T-helper 9 cell (primary cell): ENCODE data around the gene MYO1E.

Source experiments
- DNase-seq: peaks from one replicate; pipeline ENCODE4 v3.0.0-alpha.2; 2020

MYO1E gene

DNA sequence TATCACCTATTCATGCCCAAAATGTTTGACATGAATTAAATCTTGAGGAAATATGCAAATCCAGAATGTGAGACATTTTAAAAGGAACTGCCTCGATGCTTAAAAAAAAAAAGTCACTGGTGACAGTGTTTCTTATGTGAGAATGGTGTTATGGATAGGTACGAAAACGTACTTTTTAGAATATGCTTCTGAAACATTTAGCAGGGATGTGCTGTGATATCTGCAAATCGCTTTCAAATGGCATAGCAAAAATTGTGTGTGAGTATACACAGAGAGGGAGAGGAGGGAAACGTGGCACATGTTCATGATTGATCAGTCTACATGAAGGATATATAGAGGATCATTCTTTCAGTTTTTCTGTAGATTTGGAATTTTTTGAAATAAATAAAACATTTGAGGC lies 251.7 kb downstream of the MYO1E start:
- no peak for DNase-seq

DNA sequence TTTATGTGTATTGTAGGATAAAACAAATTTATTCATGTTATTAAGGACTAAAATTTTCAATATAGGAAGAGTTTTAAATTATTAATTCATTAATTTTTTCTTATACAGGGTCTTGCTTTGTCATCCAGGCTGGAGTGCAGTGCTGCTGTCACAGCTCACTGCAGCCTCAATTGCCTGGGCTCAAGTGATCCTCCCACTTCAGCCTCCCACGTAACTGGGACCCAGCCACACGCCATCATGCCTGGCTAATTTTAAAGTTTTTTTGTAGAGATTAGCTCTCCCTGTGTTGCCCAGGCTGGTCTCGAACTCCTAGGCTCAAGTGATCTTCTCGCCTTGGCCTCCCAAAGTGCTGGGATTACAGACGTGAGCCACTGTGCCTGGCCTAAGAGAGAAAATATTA lies 253.0 kb downstream of the MYO1E start:
- DNase-seq = no peak

DNA sequence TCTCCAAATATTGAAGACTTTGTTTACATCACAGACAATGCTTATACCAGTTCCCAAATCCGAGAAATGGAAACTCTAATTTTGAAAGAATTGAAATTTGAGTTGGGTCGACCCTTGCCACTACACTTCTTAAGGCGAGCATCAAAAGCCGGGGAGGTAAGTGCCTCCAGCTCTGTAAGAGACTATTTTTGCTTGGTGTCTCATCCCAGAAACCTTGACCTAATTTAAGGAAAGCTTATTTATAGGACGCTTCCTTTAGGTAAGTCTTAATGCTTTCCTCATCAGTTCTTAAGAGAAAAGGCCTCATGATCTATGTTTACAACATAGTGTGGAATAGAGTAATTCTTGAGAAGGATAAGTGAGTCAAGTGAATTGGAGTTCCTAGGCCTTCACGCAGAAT lies 255.9 kb downstream of the MYO1E start:
- no peak for DNase-seq

DNA sequence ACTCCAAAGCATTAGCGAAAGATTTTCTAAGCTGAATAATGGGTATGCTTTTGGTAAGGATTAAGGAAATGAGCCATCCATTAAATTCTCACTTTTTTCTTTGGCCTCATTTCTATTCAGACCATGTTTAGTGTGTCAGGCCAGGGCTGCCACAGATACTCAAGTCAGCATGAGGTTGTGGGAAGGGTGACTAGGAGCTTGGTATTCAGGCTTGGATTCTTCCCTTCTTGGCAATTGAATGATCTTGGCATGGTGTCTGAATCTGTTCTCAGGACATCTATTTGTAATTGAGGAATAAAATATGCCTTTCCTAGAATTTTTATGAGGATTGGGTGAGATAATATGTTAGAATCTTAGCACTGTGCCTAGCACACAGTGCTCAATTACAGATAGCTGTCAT lies 256.5 kb downstream of the MYO1E start:
- no peak for DNase-seq

DNA sequence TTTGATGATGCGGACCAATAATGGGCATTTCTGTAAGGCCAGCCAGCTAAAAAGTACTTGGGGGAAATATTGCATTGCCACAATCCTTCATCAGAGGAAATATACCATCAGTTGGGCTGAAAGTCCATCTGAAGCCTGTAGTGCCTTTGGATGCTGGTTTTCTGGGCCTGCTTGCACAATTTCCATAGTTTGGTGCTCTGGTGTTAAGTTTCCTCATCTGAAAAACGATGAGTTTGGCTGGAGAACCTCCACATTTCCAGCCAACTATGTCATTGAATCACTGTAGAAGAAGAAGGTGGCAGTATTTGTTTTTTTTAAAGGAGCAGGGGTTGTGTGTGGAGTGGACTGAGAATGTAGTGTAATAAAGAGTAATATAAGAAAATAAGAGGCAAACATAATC lies 257.6 kb downstream of the MYO1E start:
- no peak for DNase-seq

DNA sequence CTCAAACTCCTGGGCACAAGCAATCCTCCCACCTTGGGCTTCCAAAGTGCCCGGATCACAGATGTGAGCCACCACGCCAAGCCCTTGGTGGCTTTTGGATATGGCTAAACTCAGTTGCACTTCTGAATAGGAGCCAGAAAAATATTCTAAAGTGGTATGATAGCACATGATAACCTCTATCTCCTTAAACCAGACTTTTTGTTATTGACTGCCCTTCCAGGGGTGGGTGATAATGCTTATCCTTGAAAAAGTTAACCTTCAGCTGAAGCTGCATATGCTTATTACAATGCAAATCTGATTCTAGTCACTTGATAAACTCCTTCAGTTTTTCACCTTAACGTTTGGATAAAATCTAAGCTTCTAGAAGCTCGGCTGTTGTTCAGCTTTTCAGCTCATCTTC lies 261.4 kb downstream of the MYO1E start:
- no peak for DNase-seq

DNA sequence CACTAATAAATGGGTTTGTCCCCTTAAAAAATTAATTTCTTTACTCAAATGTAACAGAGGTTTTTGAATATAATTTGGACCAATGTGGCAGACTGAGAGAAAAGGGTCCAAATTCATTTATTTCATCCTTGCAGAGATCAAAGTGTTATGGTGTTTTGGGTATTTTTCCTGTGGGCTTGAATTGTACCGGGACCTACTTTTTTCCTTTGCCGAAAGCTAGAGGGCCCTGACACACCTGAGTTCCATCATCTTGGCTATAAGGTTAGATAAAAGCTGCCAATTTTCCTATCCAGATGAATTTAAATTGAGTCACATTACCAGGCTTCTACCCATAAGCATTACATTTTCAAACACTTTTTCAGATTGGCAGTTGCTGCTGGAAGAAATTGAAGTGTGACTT lies 266.8 kb downstream of the MYO1E start:
- DNase-seq = no peak

DNA sequence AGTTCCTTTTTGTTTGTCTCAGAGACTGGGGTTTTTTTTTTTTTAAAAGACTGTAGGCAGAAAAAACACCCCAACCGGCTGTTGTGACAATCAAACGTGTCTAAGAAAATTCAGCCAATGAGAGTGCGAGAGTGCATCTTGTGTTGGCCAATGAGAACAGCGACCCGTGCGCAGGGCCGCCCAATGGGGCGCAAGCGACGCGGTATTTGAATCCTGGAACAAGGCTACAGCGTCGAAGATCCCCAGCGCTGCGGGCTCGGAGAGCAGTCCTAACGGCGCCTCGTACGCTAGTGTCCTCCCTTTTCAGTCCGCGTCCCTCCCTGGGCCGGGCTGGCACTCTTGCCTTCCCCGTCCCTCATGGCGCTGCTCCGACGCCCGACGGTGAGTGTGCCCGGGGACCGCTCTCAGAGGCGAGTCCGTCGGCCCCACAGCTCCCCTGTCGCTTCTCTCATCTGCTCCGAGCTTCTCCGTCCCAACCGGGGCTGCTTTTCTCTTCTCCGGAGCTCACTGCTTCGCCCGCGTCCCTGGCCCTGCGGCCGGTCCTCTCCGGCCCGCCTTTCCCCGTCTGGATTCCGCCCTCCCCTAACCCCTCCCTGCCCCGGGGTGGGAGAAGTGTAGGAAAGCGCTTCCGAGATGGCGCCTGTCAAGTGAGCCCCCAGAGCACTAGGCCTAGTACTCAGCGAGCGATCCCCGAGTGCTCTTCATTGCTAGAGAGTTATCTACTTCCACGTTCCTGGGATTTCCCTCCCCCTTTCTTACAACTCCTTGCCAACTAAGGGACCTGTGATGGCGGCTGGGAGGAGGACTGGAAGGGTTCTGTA lies 267.5 kb downstream of the MYO1E start, which contains the start of gene CCNB2:
Gene CCNB2 (plus strand): TSS at position 235 of the 821 bp plus-strand sequence. CDS start 123 bp downstream, at position 358.
- DNase-seq = peak; percentile 73

DNA sequence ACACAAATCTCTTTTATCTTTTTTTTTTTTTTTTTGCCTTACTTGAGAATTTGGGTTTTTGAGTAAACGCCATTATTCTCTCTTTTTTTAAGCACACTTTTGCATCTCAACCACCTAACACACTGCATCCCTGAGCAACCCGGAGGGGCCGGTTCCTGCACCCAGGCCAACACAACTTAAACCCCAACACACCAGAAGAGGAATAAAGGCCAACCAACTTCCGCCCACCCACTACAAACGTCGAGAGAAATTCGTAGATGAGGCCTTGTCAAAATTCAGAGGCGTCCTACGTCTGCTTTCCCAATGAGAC lies 268.1 kb downstream of the MYO1E start:
- DNase-seq = no peak

DNA sequence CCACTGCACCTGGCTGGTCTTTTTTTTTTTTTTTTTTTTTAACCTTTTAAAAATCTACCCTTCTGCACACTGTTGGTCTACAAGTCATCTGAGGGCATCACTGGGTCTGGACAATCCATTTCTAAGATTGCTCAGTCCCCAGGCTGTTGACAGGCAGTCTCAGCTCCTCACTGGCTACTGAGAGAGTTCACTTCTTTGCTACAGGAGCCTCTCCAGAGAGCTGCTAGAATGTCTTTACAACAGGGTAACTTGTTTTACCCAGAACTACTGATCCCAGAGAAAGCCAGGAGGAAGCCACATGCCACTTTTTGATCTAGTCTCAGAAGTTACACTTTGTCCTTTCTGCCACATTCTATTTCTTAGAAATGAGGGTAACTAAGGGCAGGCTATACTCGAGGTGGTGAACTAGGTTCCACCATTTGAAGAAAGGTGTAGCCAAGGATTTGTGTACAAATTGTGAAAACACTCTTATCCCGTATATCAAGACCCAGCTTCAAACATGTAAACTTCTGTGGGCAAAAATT lies 273.4 kb downstream of the MYO1E start:
- DNase-seq = no peak

DNA sequence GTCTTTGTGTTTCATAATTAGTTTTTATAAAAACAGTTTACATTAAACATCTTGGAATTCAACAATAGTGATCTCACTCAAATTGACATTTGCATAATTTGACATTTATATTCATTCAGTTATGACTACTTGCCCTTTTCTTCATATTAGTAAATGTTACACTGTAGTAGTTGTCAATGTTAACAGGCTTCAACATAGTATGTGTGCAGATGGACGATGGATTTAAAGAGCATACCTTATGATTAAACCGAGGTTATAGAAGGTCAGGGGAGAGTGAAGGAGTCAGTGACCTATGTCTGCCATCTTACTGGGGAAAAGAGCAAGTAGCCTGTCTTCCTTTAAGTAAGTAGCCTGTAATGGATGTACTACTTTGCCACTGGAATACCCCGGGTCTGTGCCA lies 276.2 kb downstream of the MYO1E start:
- DNase-seq = no peak

DNA sequence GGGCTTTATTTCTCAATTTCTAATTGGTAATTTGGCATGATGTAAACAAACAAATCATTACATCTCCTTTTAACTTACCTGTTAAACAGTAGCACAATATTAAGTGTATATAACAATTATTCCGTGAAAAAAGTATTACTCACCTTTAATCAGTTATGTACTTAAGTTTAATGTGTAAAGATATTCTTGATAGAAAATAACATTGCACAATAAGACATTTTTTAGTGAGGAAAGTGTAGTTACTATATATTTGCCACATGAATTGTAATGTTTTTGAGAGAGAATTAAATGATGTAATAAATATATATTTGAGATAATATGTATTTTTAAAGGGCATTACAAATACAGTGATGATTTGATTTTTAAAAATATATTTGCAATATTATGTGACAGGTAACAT lies 278.6 kb downstream of the MYO1E start:
- no peak for DNase-seq

DNA sequence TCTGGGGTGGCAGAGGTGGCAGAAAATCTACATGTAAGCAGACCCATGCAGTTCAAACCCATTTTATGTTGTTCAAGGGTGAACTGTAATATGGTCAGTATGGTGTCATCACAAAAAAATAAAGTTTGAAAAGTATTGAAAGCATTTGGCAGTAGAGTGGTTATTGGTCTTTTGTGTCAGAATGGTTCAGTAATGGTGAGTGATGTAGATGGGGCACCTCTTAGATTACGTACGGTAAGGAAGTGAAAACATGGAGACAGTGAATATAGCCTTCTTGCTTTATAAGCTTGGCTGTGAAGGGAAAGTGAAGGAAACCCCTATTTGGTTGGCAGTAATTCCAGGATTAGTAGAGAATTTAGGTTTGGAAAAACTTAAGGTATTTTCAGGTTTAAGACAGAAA lies 284.9 kb downstream of the MYO1E start:
- DNase-seq = no peak
